Measurements from ENCODE around the gene CPED1.

GRCh38 chr7:121337398-121337797 is 348.9 kb downstream of the CPED1 start:
- TF ChIP-seq PRDM10 (tag by site-specific recombination; IDR thresholded peaks at IDR 0.05), result no peak
- no peak for TF ChIP-seq ZBTB44 (tag by site-specific recombination; IDR thresholded peaks at IDR 0.05)
- no peak for TF ChIP-seq ZNF214 (tag by site-specific recombination; IDR thresholded peaks at IDR 0.05; ENCODE audit: borderline replicate concordance)
- TF ChIP-seq ZNF138 (tag by site-specific recombination; IDR thresholded peaks at IDR 0.05; ENCODE audit: borderline replicate concordance), result no peak
- TF ChIP-seq PBX3 (CRISPR knock-in tag; IDR thresholded peaks at IDR 0.05), result no peak
- no peak for TF ChIP-seq ZNF350 (tag by site-specific recombination; IDR thresholded peaks at IDR 0.05)
- TF ChIP-seq ZNF530 (tag by site-specific recombination; IDR thresholded peaks at IDR 0.05; ENCODE audit: low read depth), result no peak
- TF ChIP-seq ZNF239 (tag by site-specific recombination; IDR thresholded peaks at IDR 0.05), result no peak
